ENCODE data around the gene ARHGDIA.

Gene ARHGDIA

DNA sequence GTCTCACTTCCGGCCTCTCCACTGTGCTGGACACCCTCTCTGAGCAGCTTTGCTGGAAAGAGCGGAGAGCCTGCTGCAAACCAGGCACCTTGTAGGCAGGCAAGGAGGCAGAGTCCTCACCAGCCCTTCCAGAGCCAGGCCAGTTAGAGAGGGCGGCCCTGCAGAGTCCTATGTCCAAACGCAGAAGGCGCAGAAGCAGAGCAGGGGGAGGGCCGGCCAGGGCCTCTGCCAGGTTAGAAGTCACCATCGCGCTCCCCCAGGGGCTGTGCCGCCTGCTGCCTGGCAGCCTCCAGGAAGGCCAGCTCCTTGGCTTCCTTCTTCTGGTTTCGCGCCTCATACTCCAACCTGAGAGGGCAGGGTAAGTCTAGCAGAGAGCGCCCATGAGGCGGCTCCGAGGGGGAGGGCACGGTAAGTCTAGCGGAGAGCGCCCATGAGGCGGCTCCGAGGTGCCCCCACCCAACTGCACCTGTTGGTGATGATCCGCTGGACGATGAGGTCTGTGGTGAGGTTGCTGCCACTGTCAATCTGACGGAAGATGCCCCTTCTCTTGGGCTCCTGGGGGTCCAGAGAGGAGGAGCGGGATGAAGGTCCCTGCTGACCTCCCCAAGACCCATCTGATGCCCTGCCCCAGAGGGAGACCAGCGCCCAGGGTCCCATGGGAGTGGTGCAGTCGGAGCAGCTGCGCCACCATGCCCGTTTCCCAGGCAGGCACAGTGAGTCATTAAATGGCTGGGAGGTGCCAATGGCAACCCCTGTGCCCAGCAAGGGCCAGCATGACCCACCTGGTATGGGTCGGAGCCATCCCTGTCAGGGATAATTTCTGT is 33.7 kb upstream of the ARHGDIA start:
- Histone ChIP-seq H3K9me2 (replicated peaks; ENCODE audit: insufficient read depth, low read length) (no peaks in the 10 kb centered on the region), H3K79me2 (ENCODE audit: low read length) (peaks cover 8% of the 10 kb centered on the region; the same call in 1 of the 2 replicates), H3K4me3 (ENCODE audit: low read length) (no peak overlapping the region), H3K9me3 (replicated peaks; ENCODE audit: insufficient read depth, low read length) (no peaks in the 10 kb centered on the region), H3K4me2 (ENCODE audit: low read depth, low read length) (no peak overlapping the region), H4K20me1 (ENCODE audit: insufficient read depth, low read length) (no peaks in the 10 kb centered on the region), H3K27me3 (replicated peaks; ENCODE audit: insufficient read depth, low read length) (no peaks in the 10 kb centered on the region; the same call in 1 of the 2 replicates), H3K27ac (ENCODE audit: low read length) (no peak overlapping the region), H3F3A (ENCODE audit: insufficient read depth, low read length) (no peaks in the 10 kb centered on the region), H3K36me3 (replicated peaks; ENCODE audit: insufficient read depth, low read length) (no peaks in the 10 kb centered on the region), H3K4me1 (ENCODE audit: low read length) (peaks cover under 1% of the 10 kb centered on the region; the same call in 1 of the 2 replicates), H3K9ac (ENCODE audit: low read length) (no peak overlapping the region), H2AFZ (ENCODE audit: low read length) (no peak overlapping the region)
- DNase-seq, result no peak
- TF ChIP-seq EZH2phosphoT487 (IDR thresholded peaks at IDR 0.05; ENCODE audit: low read length) (no peak), EZH2 (optimal IDR thresholded peaks at IDR 0.05; ENCODE audit: low read depth, low read length) (no peak)
- TF ChIP-seq, protein P1, sequence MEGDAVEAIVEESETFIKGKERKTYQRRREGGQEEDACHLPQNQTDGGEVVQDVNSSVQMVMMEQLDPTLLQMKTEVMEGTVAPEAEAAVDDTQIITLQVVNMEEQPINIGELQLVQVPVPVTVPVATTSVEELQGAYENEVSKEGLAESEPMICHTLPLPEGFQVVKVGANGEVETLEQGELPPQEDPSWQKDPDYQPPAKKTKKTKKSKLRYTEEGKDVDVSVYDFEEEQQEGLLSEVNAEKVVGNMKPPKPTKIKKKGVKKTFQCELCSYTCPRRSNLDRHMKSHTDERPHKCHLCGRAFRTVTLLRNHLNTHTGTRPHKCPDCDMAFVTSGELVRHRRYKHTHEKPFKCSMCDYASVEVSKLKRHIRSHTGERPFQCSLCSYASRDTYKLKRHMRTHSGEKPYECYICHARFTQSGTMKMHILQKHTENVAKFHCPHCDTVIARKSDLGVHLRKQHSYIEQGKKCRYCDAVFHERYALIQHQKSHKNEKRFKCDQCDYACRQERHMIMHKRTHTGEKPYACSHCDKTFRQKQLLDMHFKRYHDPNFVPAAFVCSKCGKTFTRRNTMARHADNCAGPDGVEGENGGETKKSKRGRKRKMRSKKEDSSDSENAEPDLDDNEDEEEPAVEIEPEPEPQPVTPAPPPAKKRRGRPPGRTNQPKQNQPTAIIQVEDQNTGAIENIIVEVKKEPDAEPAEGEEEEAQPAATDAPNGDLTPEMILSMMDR (IDR thresholded peaks at IDR 0.05; ENCODE audit: low read length), result no peak

DNA sequence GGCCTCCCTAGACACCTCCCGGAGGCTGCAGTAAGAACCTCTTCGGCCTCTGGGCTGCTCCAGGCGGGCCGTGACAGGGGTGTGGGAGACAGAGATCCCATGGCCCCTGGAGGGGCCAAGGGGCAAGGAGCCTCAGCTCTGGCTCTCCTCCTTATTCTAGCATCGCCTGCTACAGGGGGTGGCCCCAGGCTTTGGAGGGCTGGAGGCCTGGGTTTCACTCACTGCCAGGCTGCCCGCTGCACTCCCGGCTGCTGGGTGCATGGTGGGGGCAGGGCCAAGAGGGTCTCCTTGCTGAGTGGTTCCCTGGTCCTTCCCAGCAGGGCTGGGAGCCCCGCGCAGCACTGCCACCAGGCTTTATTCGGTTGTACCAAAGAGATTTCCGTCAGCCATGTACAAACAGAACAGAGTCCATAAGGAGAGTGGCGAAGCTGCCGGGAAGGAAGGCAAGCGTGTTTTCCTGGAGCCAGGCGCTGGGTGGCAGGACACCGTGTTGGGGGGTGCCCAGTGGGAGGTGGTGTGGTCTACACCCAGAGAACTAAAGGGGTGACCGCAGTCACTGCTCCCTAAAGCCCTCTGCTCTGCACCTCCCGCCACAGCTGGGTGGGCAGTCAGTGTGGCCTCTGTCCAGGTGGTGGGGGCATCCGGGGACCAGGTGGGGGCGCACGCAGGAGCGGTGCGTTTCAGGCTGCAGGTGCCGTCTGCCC is 32.9 kb upstream of the ARHGDIA start:
- no peaks in the 10 kb centered on the region for H4K20me1 ChIP-seq (ENCODE audit: insufficient read depth, low read length)

DNA sequence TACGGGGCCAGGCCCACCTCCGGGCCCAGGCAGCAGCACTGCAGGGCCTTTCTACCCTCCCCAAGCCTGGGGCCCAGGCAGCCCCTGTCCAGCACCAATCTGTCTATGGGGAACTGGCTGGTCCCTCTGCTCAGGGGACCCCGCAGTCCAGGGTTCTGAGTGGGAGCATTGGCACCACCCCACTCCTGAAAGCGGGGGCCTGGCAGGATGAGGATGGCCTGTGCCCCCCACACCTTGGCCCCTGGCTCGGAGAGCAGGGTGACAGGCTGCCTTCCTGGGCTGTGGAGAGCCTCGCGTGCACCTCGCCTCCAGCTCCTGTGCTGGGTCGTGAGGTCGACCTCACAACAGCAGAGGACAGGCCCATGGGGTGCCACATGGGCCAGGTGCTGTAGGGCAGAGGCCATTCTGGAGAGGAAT is 32.3 kb upstream of the ARHGDIA start:
- Histone ChIP-seq H3K36me3 (replicated peaks; ENCODE audit: insufficient read depth, low read length) (no peaks in the 10 kb centered on the region), H3K27ac (ENCODE audit: low read length) (no peak overlapping the region), H3K4me1 (ENCODE audit: low read length) (no peaks in the 10 kb centered on the region), H3F3A (ENCODE audit: insufficient read depth, low read length) (no peaks in the 10 kb centered on the region), H3K27me3 (replicated peaks; ENCODE audit: insufficient read depth, low read length) (no peaks in the 10 kb centered on the region; the same call in 1 of the 2 replicates), H4K20me1 (ENCODE audit: insufficient read depth, low read length) (no peaks in the 10 kb centered on the region), H3K4me3 (ENCODE audit: low read length) (no peak overlapping the region), H3K9ac (ENCODE audit: low read length) (no peak overlapping the region), H2AFZ (ENCODE audit: low read length) (no peak overlapping the region), H3K9me2 (replicated peaks; ENCODE audit: insufficient read depth, low read length) (no peaks in the 10 kb centered on the region), H3K4me2 (ENCODE audit: low read depth, low read length) (no peak overlapping the region), H3K9me3 (replicated peaks; ENCODE audit: insufficient read depth, low read length) (no peaks in the 10 kb centered on the region), H3K79me2 (ENCODE audit: low read length) (no peaks in the 10 kb centered on the region)
- TF ChIP-seq EZH2 (optimal IDR thresholded peaks at IDR 0.05; ENCODE audit: low read depth, low read length) (no peak), EZH2phosphoT487 (IDR thresholded peaks at IDR 0.05; ENCODE audit: low read length) (no peak)
- TF ChIP-seq, protein P1 (IDR thresholded peaks at IDR 0.05; ENCODE audit: low read length), result no peak
- no peak for DNase-seq

More for the DNA sequence above, 32.9 kb upstream of the ARHGDIA start:
- no peak for DNase-seq
- Histone ChIP-seq H3F3A (ENCODE audit: insufficient read depth, low read length) (no peaks in the 10 kb centered on the region), H3K9me2 (replicated peaks; ENCODE audit: insufficient read depth, low read length) (no peaks in the 10 kb centered on the region), H3K79me2 (ENCODE audit: low read length) (0 out of 2 replicates have a peak, but pooled peaks cover under 1% of the 10 kb centered on the region), H3K4me1 (ENCODE audit: low read length) (no peaks in the 10 kb centered on the region), H3K27ac (ENCODE audit: low read length) (no peak overlapping the region), H3K9ac (ENCODE audit: low read length) (no peak overlapping the region), H2AFZ (ENCODE audit: low read length) (no peak overlapping the region), H3K9me3 (replicated peaks; ENCODE audit: insufficient read depth, low read length) (no peaks in the 10 kb centered on the region), H3K4me2 (ENCODE audit: low read depth, low read length) (no peak overlapping the region), H3K4me3 (ENCODE audit: low read length) (no peak overlapping the region), H3K36me3 (replicated peaks; ENCODE audit: insufficient read depth, low read length) (no peaks in the 10 kb centered on the region), H3K27me3 (replicated peaks; ENCODE audit: insufficient read depth, low read length) (no peaks in the 10 kb centered on the region; the same call in 1 of the 2 replicates)
- no peak for TF ChIP-seq EZH2 (optimal IDR thresholded peaks at IDR 0.05; ENCODE audit: low read depth, low read length)
- TF ChIP-seq, protein P1 (IDR thresholded peaks at IDR 0.05; ENCODE audit: low read length), result no peak
- TF ChIP-seq EZH2phosphoT487 (IDR thresholded peaks at IDR 0.05; ENCODE audit: low read length), result no peak

All from MM.1S (cell line).